GM18870 (cell line): ENCODE data around the gene MSANTD2.

Source experiments
- ATAC-seq: cut with Tn5 transposase; IDR thresholded peaks from one replicate; pipeline ENCODE4 v1.9.1; 2021; ENCODE audit warnings: moderate library complexity; ENCODE audit not compliant: unreplicated experiment

The MSANTD2 gene

GRCh38 chr11:124821995-124822730 is 22.0 kb upstream of the MSANTD2 start:
- no peak for ATAC-seq

GRCh38 chr11:124817036-124817435 is 16.8 kb upstream of the MSANTD2 start:
- ATAC-seq, result no peak

GRCh38 chr11:124814739-124815138 is 14.5 kb upstream of the MSANTD2 start:
- no peak for ATAC-seq

GRCh38 chr11:124812876-124813275 is 12.7 kb upstream of the MSANTD2 start:
- ATAC-seq, result no peak

- no peak for ATAC-seq
Measured at GRCh38 chr11:124811399-124812125, 11.4 kb upstream of the MSANTD2 start.

- no peak for ATAC-seq
Measured at GRCh38 chr11:124807660-124808270, 7.6 kb upstream of the MSANTD2 start.

- ATAC-seq, result no peak
Measured at GRCh38 chr11:124807201-124807600, 7.0 kb upstream of the MSANTD2 start.

- ATAC-seq, result no peak
Measured at GRCh38 chr11:124804884-124805283, 4.7 kb upstream of the MSANTD2 start.

GRCh38 chr11:124801636-124802312 is 1.6 kb upstream of the MSANTD2 start:
- ATAC-seq, result no peak

GRCh38 chr11:124801014-124801413 is 808 bp upstream of the MSANTD2 start:
- no peak for ATAC-seq

- peak; percentile 40 for ATAC-seq
Measured at GRCh38 chr11:124799348-124800225, 619 bp downstream of the MSANTD2 start.

- peak; percentile 33 for ATAC-seq
Measured at GRCh38 chr11:124798991-124799347, 1.2 kb downstream of the MSANTD2 start.

- ATAC-seq, result no peak
Measured at GRCh38 chr11:124796312-124796711, 3.9 kb downstream of the MSANTD2 start.

GRCh38 chr11:124793466-124794278 is 6.5 kb downstream of the MSANTD2 start:
- ATAC-seq, result peak; percentile 40

- ATAC-seq, result peak; percentile 73
Measured at GRCh38 chr11:124791626-124792341, 8.4 kb downstream of the MSANTD2 start.

- no peak for ATAC-seq
Measured at GRCh38 chr11:124788521-124788920, 11.7 kb downstream of the MSANTD2 start.

- ATAC-seq, result no peak
Measured at GRCh38 chr11:124784051-124784450, 16.2 kb downstream of the MSANTD2 start.

GRCh38 chr11:124783002-124783401 is 17.2 kb downstream of the MSANTD2 start:
- ATAC-seq, result no peak

- ATAC-seq, result no peak
Measured at GRCh38 chr11:124779568-124779967, 20.6 kb downstream of the MSANTD2 start.
